IgD-negative memory B cell (primary cell): ENCODE results near the gene LNX1. TPM values are rescaled to one million over a fixed set of nuclear protein-coding genes. Genes with fewer than 3 reads are reported as not detected.

Experiments used
- H3K27ac Mint-ChIP-seq, 3 donors: one replicate each; pipeline ENCODE4 v1.8.0; 2020 to 2022; ENCODE audit warnings: mild to moderate bottlenecking in 3 of 3, mixed read lengths in 3 of 3, moderate library complexity in 1 of 3
- H3K27me3 Mint-ChIP-seq: one replicate; pipeline ENCODE4 v1.8.0; 2021; ENCODE audit warnings: mixed read lengths
- H3K36me3 Mint-ChIP-seq: one replicate; pipeline ENCODE4 v1.8.0; 2020; ENCODE audit warnings: mild to moderate bottlenecking, mixed read lengths
- H3K4me1 Mint-ChIP-seq, 3 donors: one replicate each; pipeline ENCODE4 v1.8.0; 2020 to 2022; ENCODE audit warnings: mixed read lengths in 3 of 3, mild to moderate bottlenecking in 1 of 3
- H3K4me3 Mint-ChIP-seq, 4 donors: one replicate each; pipeline ENCODE4 v1.8.0; 2020 to 2022; ENCODE audit warnings: mild to moderate bottlenecking in 4 of 4, mixed read lengths in 4 of 4, moderate library complexity in 3 of 4
- H3K9me3 Mint-ChIP-seq, 3 donors: one replicate each; pipeline ENCODE4 v1.8.0; 2020 to 2021; ENCODE audit warnings: mixed read lengths in 3 of 3, mild to moderate bottlenecking in 1 of 3
- polyA plus RNA-seq: library from polyadenylated mRNA; unstranded; fragments of 300-500 nt; fragmentation: Illumina TruSeq; gene quantifications from one replicate; pipeline ENCODE4 v1.2.3, GENCODE V29; 2021

Gene LNX1
- polyA plus RNA-seq, 1 donor from 2014 or later, result 0.53 TPM

- H3K27ac Mint-ChIP-seq, result no peak overlapping the region
- no peak overlapping the region for H3K4me3 Mint-ChIP-seq
- H3K9me3 Mint-ChIP-seq, result peaks cover 0 to 2% (median 0%) of the 10 kb centered on the region in 3 donors
- H3K27me3 Mint-ChIP-seq, result no peaks in the 10 kb centered on the region
- H3K36me3 Mint-ChIP-seq, result peaks cover 2% of the 10 kb centered on the region
- no peaks in the 10 kb centered on the region for H3K4me1 Mint-ChIP-seq
These were observed 18.7 kb downstream of the LNX1 start for GRCh38 chr4:53572600-53572994.

- no peaks in the 10 kb centered on the region for H3K27me3 Mint-ChIP-seq
- H3K36me3 Mint-ChIP-seq, result peaks cover 2% of the 10 kb centered on the region
- no peak overlapping the region for H3K27ac Mint-ChIP-seq
- H3K4me1 Mint-ChIP-seq, result no peaks in the 10 kb centered on the region
- peaks cover 0 to 2% (median 0%) of the 10 kb centered on the region in 3 donors for H3K9me3 Mint-ChIP-seq
- no peak overlapping the region for H3K4me3 Mint-ChIP-seq
These were observed 19.2 kb downstream of the LNX1 start for GRCh38 chr4:53571936-53572599.

GRCh38 chr4:53563824-53564223 is 27.5 kb downstream of the LNX1 start:
- no peaks in the 10 kb centered on the region for H3K9me3 Mint-ChIP-seq
- no peak overlapping the region for H3K4me3 Mint-ChIP-seq
- peaks cover 9% of the 10 kb centered on the region for H3K27me3 Mint-ChIP-seq
- H3K36me3 Mint-ChIP-seq, result no peaks in the 10 kb centered on the region
- no peak overlapping the region for H3K27ac Mint-ChIP-seq
- no peaks in the 10 kb centered on the region for H3K4me1 Mint-ChIP-seq

DNA sequence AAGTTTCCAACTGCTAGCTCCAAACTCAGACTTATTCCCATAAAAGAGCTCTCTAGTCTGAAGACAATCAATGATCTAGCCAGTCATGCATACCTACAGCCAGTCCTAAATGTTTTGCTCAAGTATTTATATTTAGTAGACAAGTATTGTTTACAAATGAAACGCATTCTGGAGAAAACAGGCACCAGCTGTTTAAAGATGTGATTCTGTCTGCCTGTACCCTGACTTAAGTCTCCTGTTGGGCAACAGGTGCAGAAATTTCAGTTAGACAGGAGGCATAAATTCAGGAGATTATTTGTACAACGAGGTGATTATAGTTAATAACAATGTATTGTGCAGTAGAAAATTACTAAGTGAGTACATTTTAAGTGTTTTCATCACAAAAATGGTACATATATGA is 28.9 kb downstream of the LNX1 start:
- Mint-ChIP-seq H3K9me3 (no peaks in the 10 kb centered on the region), H3K36me3 (no peaks in the 10 kb centered on the region), H3K27ac (no peak overlapping the region), H3K27me3 (peaks cover 12% of the 10 kb centered on the region), H3K4me3 (no peak overlapping the region), H3K4me1 (no peaks in the 10 kb centered on the region)

- Mint-ChIP-seq H3K27me3 (peaks cover 6% of the 10 kb centered on the region), H3K4me3 (no peak overlapping the region), H3K4me1 (no peaks in the 10 kb centered on the region), H3K36me3 (peaks cover 1% of the 10 kb centered on the region), H3K27ac (no peak overlapping the region), H3K9me3 (no peaks in the 10 kb centered on the region)
These were observed 32.2 kb downstream of the LNX1 start for GRCh38 chr4:53559021-53559620.

DNA sequence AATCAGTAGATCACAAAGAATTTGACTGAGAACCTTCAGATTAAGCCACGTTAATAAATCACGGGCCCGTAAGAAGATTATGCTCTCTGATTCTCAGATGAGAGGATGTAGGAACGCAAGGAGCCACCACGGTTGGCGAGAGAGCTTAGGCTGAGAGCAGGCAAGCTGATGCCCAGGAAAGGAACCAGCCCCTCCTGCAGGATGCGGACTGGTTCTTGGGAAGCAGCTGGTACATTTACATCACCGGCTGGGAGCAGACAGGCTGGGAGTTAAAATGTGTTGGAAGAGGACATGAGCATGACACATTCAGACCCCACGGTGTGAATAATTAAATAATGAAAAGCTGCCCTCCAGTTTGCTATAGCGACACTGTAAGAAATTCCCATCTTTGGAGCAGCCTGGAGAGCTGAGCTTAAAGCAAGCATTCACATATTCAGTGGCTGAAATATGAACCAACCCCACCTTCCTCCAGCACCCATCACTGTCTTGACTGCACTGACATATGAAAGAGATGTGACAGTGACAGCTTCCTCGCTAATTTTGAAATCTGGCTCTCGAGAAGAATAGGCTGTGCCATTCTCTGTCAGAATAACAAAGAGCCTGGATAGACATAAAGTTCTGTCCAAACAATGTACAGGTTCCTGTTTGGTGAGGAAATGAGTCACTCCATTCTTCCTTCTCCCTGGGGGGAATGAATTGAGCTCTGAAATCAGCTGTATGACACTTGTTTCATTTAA is 33.1 kb downstream of the LNX1 start:
- Mint-ChIP-seq H3K36me3 (peaks cover 1% of the 10 kb centered on the region), H3K27ac (no peak overlapping the region), H3K9me3 (no peaks in the 10 kb centered on the region), H3K27me3 (peaks cover 6% of the 10 kb centered on the region), H3K4me1 (no peaks in the 10 kb centered on the region), H3K4me3 (no peak overlapping the region)

DNA sequence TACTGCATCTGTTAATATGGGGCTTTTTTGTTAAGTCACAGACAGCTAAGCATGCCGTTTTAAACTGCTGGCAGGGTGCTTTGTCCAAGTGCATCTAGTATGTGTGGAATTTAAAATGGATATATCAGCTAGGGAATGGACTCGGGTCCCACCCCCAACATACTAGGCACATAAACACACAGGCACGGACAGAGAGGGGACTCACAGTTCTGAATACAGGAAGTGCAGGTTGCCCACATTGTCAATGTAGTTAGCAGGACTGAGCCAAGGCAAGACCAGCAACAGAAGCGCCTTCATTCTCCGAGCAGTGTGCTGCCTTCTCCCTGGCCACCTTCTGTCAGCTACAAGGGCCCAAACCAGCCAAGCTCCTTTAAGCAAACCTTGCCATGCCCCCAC is 33.6 kb downstream of the LNX1 start:
- Mint-ChIP-seq H3K4me1 (no peaks in the 10 kb centered on the region), H3K9me3 (no peaks in the 10 kb centered on the region), H3K27me3 (peaks cover 6% of the 10 kb centered on the region), H3K4me3 (no peak overlapping the region), H3K27ac (no peak overlapping the region), H3K36me3 (peaks cover 1% of the 10 kb centered on the region)

GRCh38 chr4:53556651-53557050 is 34.6 kb downstream of the LNX1 start:
- H3K9me3 Mint-ChIP-seq, result no peaks in the 10 kb centered on the region
- H3K36me3 Mint-ChIP-seq, result peaks cover 1% of the 10 kb centered on the region
- H3K27me3 Mint-ChIP-seq, result peaks cover 5% of the 10 kb centered on the region
- H3K27ac Mint-ChIP-seq, result no peak overlapping the region
- no peak overlapping the region for H3K4me3 Mint-ChIP-seq
- H3K4me1 Mint-ChIP-seq, result no peaks in the 10 kb centered on the region

GRCh38 chr4:53553486-53554210 is 37.6 kb downstream of the LNX1 start:
- H3K9me3 Mint-ChIP-seq, result peaks cover 2 to 6% (median 2%) of the 10 kb centered on the region in 3 donors
- H3K27ac Mint-ChIP-seq, result no peak overlapping the region
- H3K36me3 Mint-ChIP-seq, result peaks cover 1% of the 10 kb centered on the region
- no peak overlapping the region for H3K4me3 Mint-ChIP-seq
- H3K4me1 Mint-ChIP-seq, result no peaks in the 10 kb centered on the region
- H3K27me3 Mint-ChIP-seq, result peaks cover 2% of the 10 kb centered on the region

- no peaks in the 10 kb centered on the region for H3K27me3 Mint-ChIP-seq
- peaks cover 2 to 9% (median 5%) of the 10 kb centered on the region in 3 donors for H3K9me3 Mint-ChIP-seq
- no peak overlapping the region for H3K27ac Mint-ChIP-seq
- no peaks in the 10 kb centered on the region for H3K4me1 Mint-ChIP-seq
- peaks cover 1% of the 10 kb centered on the region for H3K36me3 Mint-ChIP-seq
- H3K4me3 Mint-ChIP-seq, result no peak overlapping the region
These were observed 38.6 kb downstream of the LNX1 start for GRCh38 chr4:53552711-53553110.

GRCh38 chr4:53551958-53552357 is 39.3 kb downstream of the LNX1 start:
- Mint-ChIP-seq H3K4me3 (no peak overlapping the region), H3K27ac (no peak overlapping the region), H3K27me3 (peaks cover 2% of the 10 kb centered on the region), H3K36me3 (peaks cover 1% of the 10 kb centered on the region), H3K4me1 (no peaks in the 10 kb centered on the region), H3K9me3 (peaks cover 2 to 9% (median 5%) of the 10 kb centered on the region in 3 donors)

DNA sequence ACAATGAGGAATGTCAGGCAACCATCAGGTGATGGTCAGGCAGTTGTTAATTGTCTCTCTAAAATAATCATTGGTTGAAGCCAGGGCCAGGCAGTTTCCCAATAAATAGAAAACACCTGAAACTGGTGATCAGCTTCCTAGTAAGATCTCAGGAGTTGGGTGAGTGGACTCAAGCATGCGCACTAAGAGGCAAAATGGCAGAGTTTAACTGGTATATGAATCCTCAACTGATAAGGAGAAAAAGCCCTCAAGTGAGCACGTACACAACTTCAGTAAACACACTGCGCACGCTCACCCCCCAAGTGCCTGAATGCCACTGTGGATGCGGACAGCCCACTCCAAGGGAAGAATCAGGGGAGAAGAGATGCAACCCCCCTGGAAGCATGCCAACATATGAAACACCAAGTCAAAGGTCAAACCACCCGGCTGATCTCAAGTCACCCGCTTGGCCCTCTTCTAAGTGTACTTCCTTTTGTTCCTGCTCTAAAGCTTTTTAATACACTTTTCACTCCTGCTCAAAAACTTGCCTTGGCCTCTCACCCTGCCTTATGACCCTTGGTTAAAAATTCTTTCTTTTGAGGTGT is 39.9 kb downstream of the LNX1 start:
- Mint-ChIP-seq H3K27me3 (peaks cover 2% of the 10 kb centered on the region), H3K4me1 (no peaks in the 10 kb centered on the region), H3K9me3 (peaks cover 2 to 9% (median 5%) of the 10 kb centered on the region in 3 donors), H3K36me3 (peaks cover 1% of the 10 kb centered on the region), H3K27ac (no peak overlapping the region), H3K4me3 (no peak overlapping the region)

GRCh38 chr4:53548662-53549061 is 42.6 kb downstream of the LNX1 start:
- Mint-ChIP-seq H3K9me3 (peaks cover 2 to 9% (median 5%) of the 10 kb centered on the region in 3 donors), H3K27me3 (peaks cover 2% of the 10 kb centered on the region), H3K4me3 (no peak overlapping the region), H3K4me1 (no peaks in the 10 kb centered on the region), H3K36me3 (no peaks in the 10 kb centered on the region), H3K27ac (no peak overlapping the region)

- Mint-ChIP-seq H3K36me3 (no peaks in the 10 kb centered on the region), H3K27me3 (peaks cover 2% of the 10 kb centered on the region), H3K27ac (no peak overlapping the region)
These were observed 43.3 kb downstream of the LNX1 start for GRCh38 chr4:53547983-53548382.

More at GRCh38 chr4:53547983-53548382, 43.3 kb downstream of the LNX1 start:
- Mint-ChIP-seq H3K4me1 (no peaks in the 10 kb centered on the region), H3K9me3 (peaks cover 2 to 9% (median 5%) of the 10 kb centered on the region in 3 donors), H3K4me3 (no peak overlapping the region)
